GM23338 (cell line): ENCODE results near the gene ANXA7. TPM values are rescaled to one million over a fixed set of nuclear protein-coding genes. Genes with fewer than 3 reads are reported as not detected.
A peak's percentile ranks its signal among the peaks of the same experiment; 100 is the strongest.

Experiments
- ATAC-seq: fragments of 200-7000 bp; cut with Tn5 transposase; 3 replicates; pipeline ENCODE4 v1.9.1; 2020
- DNase-seq: peaks from one replicate; pipeline ENCODE4 v3.0.0-alpha.2; 2015; ENCODE audit warnings: low spot score
- H2AFZ ChIP-seq: fragments of 200-600 bp; sonication (generic); 2 replicates; pipeline ENCODE4 v1.8.0; 2016; ENCODE audit warnings: antibody characterized with exemption, mild to moderate bottlenecking, moderate library complexity
- H3F3A ChIP-seq: fragments of 200-600 bp; sonication (generic); replicated peaks from 2 replicates; pipeline ENCODE4 v1.8.0; 2017; ENCODE audit warnings: antibody characterized with exemption, mixed run types, low read depth
- H3K27ac ChIP-seq: fragments of 200-600 bp; sonication (generic); 2 replicates; pipeline ENCODE4 v1.6.1; 2016; ENCODE audit warnings: low read depth
- H3K27me3 ChIP-seq: fragments of 200-600 bp; sonication (generic); 2 replicates; pipeline ENCODE4 v1.8.0; 2016; ENCODE audit warnings: mild to moderate bottlenecking, mixed run types, moderate library complexity; ENCODE audit not compliant: insufficient read depth
- H3K36me3 ChIP-seq: fragments of 200-600 bp; sonication (generic); 2 replicates; pipeline ENCODE4 v1.8.0; 2016; ENCODE audit warnings: mild to moderate bottlenecking; ENCODE audit not compliant: insufficient read depth
- H3K4me1 ChIP-seq: fragments of 200-600 bp; sonication (generic); 2 replicates; pipeline ENCODE4 v1.8.0; 2016; ENCODE audit warnings: mild to moderate bottlenecking, moderate library complexity; ENCODE audit not compliant: insufficient read depth
- H3K4me2 ChIP-seq: fragments of 200-600 bp; sonication (generic); 2 replicates; pipeline ENCODE4 v1.7.1; 2017; ENCODE audit warnings: mixed run types
- H3K4me3 ChIP-seq: fragments of 200-600 bp; sonication (generic); 2 replicates; pipeline ENCODE4 v1.6.1; 2016; ENCODE audit warnings: mixed run types
- H3K79me2 ChIP-seq: fragments of 200-600 bp; sonication (generic); replicated peaks from 2 replicates; pipeline ENCODE4 v1.8.0; 2017; ENCODE audit warnings: mild to moderate bottlenecking; ENCODE audit not compliant: insufficient read depth
- H3K9me2 ChIP-seq: fragments of 200-600 bp; sonication (generic); 2 replicates; pipeline ENCODE4 v1.8.0; 2017; ENCODE audit not compliant: insufficient read depth
- H4K20me1 ChIP-seq: fragments of 200-600 bp; sonication (generic); replicated peaks from 2 replicates; pipeline ENCODE4 v1.8.0; 2017; ENCODE audit warnings: mild to moderate bottlenecking; ENCODE audit not compliant: insufficient read depth
- H3K27ac Mint-ChIP-seq: 2 replicates; pipeline ENCODE4 v1.8.0; 2020; ENCODE audit warnings: inconsistent platforms, mild to moderate bottlenecking, moderate library complexity, mixed read lengths
- H3K27me3 Mint-ChIP-seq: 3 replicates; pipeline ENCODE4 v1.8.0; 2022; ENCODE audit warnings: low read depth, mild to moderate bottlenecking, moderate library complexity, mixed read lengths, inconsistent platforms; ENCODE audit not compliant: insufficient read depth, poor library complexity
- H3K36me3 Mint-ChIP-seq: 3 replicates; pipeline ENCODE4 v1.8.0; 2021; ENCODE audit warnings: low read depth, mild to moderate bottlenecking, inconsistent platforms, moderate library complexity, mixed read lengths
- H3K4me1 Mint-ChIP-seq: 3 replicates; pipeline ENCODE4 v1.8.0; 2020; ENCODE audit warnings: mild to moderate bottlenecking, inconsistent platforms, mixed read lengths
- H3K4me3 Mint-ChIP-seq: 3 replicates; pipeline ENCODE4 v1.8.0; 2021; ENCODE audit warnings: moderate library complexity, mild to moderate bottlenecking, inconsistent platforms, mixed read lengths
- H3K9me3 Mint-ChIP-seq: 3 replicates; pipeline ENCODE4 v1.8.0; 2020; ENCODE audit warnings: moderate library complexity, mild to moderate bottlenecking, inconsistent platforms, mixed read lengths
- CREB1 ChIP-seq: fragments of 250-450 bp; sonication (Bioruptor Pico); IDR thresholded peaks from 2 replicates; pipeline ENCODE4 v1.5.0; 2020; ENCODE audit warnings: low read depth, mild to moderate bottlenecking, moderate library complexity
- ETS1 ChIP-seq: IDR thresholded peaks from 2 replicates; pipeline ENCODE4 v1.6.1; 2016; ENCODE audit warnings: antibody characterized with exemption
- JUNB ChIP-seq: IDR thresholded peaks from one replicate; pipeline ENCODE4 v1.6.1; 2016; ENCODE audit warnings: antibody characterized with exemption; ENCODE audit not compliant: unreplicated experiment
- NANOG ChIP-seq: IDR thresholded peaks from 2 replicates; pipeline ENCODE4 v1.6.1; 2016; ENCODE audit warnings: antibody characterized with exemption, borderline replicate concordance
- POLR2AphosphoS5 ChIP-seq: IDR thresholded peaks from 2 replicates; pipeline ENCODE4 v1.6.1; 2016; ENCODE audit warnings: antibody characterized with exemption, low read depth
- REST ChIP-seq: IDR thresholded peaks from one replicate; pipeline ENCODE4 v1.6.1; 2018; ENCODE audit warnings: antibody characterized with exemption; ENCODE audit not compliant: unreplicated experiment
- ZNF114 ChIP-seq: fragments of 250-450 bp; sonication (Bioruptor Pico); IDR thresholded peaks from 2 replicates; pipeline ENCODE4 v1.5.0; 2020; ENCODE audit warnings: mild to moderate bottlenecking, moderate library complexity
- ZNF331 ChIP-seq: fragments of 250-450 bp; sonication (Bioruptor Pico); IDR thresholded peaks from 2 replicates; pipeline ENCODE4 v1.5.0; 2020; ENCODE audit warnings: low read depth, mild to moderate bottlenecking, moderate library complexity
- ZNF462 ChIP-seq: fragments of 250-450 bp; sonication (Bioruptor Pico); IDR thresholded peaks from 2 replicates; pipeline ENCODE4 v1.5.0; 2020; ENCODE audit warnings: mild to moderate bottlenecking, moderate library complexity
- long read RNA-seq: library from polyadenylated mRNA; unstranded; transcript quantifications from one replicate; pipeline ENCODE4 v2.0.0, GENCODE V29; 2020; ENCODE audit not compliant: unreplicated experiment
- polyA plus RNA-seq: library from polyadenylated mRNA; unstranded; fragments of >200 nt; fragmentation: Nextera tagmentation; extraction: Ambion mirVana; gene quantifications from 2 replicates; pipeline ENCODE4 v1.2.1, GENCODE V29; 2016
- total RNA-seq: library from RNA; depleted of rRNA; stranded (reverse); fragments of >200 nt; shearing (Covaris generic); gene quantifications from 2 replicates; pipeline ENCODE4 v1.2.3, GENCODE V29; 2014; rRNA removed
- TF ChIP-seq, protein P1 (sequence below), 2 experiments: fragments of 200-600 bp in 1 of 2; sonication (generic) in 1 of 2; conservative IDR thresholded peaks; 2 replicates each; pipeline versions ENCODE4 v1.5.1 to v1.6.1; 2016 to 2017; ENCODE audit warnings: antibody characterized with exemption in 2 of 2, low read depth in 2 of 2, mild to moderate bottlenecking in 2 of 2, moderate library complexity in 1 of 2

The ANXA7 gene
- total RNA-seq (63.7 and 71.4 TPM in 2 replicates), polyA plus RNA-seq (77.6 and 80.1 TPM in 2 replicates)
- long read RNA-seq, transcript ANXA7-202 (13 exons, 2,452 nt): major isoform, 71 of 127 reads
- long read RNA-seq, partial matches to known transcripts: 43 of 127 reads
- long read RNA-seq, other reads (novel, unspliced or antisense): 13 of 127 reads

- Histone ChIP-seq H3K4me2 (peak within 1 kb of the TSS; percentile 86), H3K9me2 (peaks cover 3% of the 10 kb centered on the region; the same call in 1 of the 2 replicates), H4K20me1 (no peaks in the 10 kb centered on the region), H3K4me1 (peaks cover 13% of the 10 kb centered on the region), H3F3A (0 out of 2 replicates have a peak, but pooled peaks cover 5% of the 10 kb centered on the region), H3K27me3 (no peaks in the 10 kb centered on the region), H3K27ac (peak within 1 kb of the TSS; percentile 95), H3K79me2 (peaks cover 47% of the 10 kb centered on the region), H2AFZ (peak within 1 kb of the TSS; percentile 97), H3K4me3 (peak within 1 kb of the TSS; percentile 94), H3K36me3 (no peaks in the 10 kb centered on the region)
- DNase-seq: peak; percentile 96
- Mint-ChIP-seq H3K4me3 (peak within 1 kb of the TSS; percentile 93), H3K9me3 (no peaks in the 10 kb centered on the region), H3K36me3 (peaks cover 7% of the 10 kb centered on the region; the same call in 2 of the 3 replicates), H3K27ac (peak within 1 kb of the TSS; percentile 95), H3K4me1 (peaks cover 24% of the 10 kb centered on the region), H3K27me3 (peaks cover 5% of the 10 kb centered on the region)
- peak; percentile 92 for ATAC-seq
- TF ChIP-seq CREB1 (CRISPR knock-in tag) (peak; percentile 69; the same call in 1 of the 2 replicates), ZNF114 (CRISPR knock-in tag) (no peak), ETS1 (peak; percentile 35; the same call in 1 of the 2 replicates), REST (no peak), ZNF462 (CRISPR knock-in tag) (no peak), ZNF331 (CRISPR knock-in tag) (no peak), POLR2AphosphoS5 (peak; percentile 97), JUNB (no peak), NANOG (no peak)
- TF ChIP-seq, protein P1, sequence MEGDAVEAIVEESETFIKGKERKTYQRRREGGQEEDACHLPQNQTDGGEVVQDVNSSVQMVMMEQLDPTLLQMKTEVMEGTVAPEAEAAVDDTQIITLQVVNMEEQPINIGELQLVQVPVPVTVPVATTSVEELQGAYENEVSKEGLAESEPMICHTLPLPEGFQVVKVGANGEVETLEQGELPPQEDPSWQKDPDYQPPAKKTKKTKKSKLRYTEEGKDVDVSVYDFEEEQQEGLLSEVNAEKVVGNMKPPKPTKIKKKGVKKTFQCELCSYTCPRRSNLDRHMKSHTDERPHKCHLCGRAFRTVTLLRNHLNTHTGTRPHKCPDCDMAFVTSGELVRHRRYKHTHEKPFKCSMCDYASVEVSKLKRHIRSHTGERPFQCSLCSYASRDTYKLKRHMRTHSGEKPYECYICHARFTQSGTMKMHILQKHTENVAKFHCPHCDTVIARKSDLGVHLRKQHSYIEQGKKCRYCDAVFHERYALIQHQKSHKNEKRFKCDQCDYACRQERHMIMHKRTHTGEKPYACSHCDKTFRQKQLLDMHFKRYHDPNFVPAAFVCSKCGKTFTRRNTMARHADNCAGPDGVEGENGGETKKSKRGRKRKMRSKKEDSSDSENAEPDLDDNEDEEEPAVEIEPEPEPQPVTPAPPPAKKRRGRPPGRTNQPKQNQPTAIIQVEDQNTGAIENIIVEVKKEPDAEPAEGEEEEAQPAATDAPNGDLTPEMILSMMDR (conservative IDR thresholded peaks at IDR 0.05; ENCODE audit: low read depth in 2 of 2): peak in 1 of 2 experiments; percentile 15; a peak in 1 of 4 replicates
Observed at GRCh38 chr10:73413528-73414229, at the start of gene ANXA7. Gene ANXA7, minus strand, starts transcription at chr10:73414058. Its CDS starts 13,202 bp downstream, at chr10:73400856.
